Cortex of kidney (tissue), 1 donor: ENCODE results near the gene CLIC5.

Experiments
- DNase-seq: peaks from one replicate; lab custom pipeline; 2025; lab: John Stamatoyannopoulos, UW

The CLIC5 gene

GRCh38 chr6:45892196-45892595 is 123.5 kb downstream of the CLIC5 start:
- no peak for DNase-seq

- no peak for DNase-seq
These were observed 128.9 kb downstream of the CLIC5 start for GRCh38 chr6:45886776-45887175.

- DNase-seq: no peak
These were observed 131.3 kb downstream of the CLIC5 start for GRCh38 chr6:45884336-45884735.

- no peak for DNase-seq
These were observed 133.0 kb downstream of the CLIC5 start for GRCh38 chr6:45882671-45883070.

GRCh38 chr6:45881705-45882467 is 133.8 kb downstream of the CLIC5 start:
- no peak for DNase-seq

- no peak for DNase-seq
These were observed 135.0 kb downstream of the CLIC5 start for GRCh38 chr6:45880676-45881075.

- DNase-seq: no peak
These were observed 135.5 kb downstream of the CLIC5 start for GRCh38 chr6:45880159-45880558.

- DNase-seq: no peak
These were observed 137.6 kb downstream of the CLIC5 start for GRCh38 chr6:45877970-45878590.

GRCh38 chr6:45872827-45873365 is 142.8 kb downstream of the CLIC5 start:
- no peak for DNase-seq

GRCh38 chr6:45870531-45870930 is 145.1 kb downstream of the CLIC5 start:
- no peak for DNase-seq

- no peak for DNase-seq
These were observed 151.0 kb downstream of the CLIC5 start for GRCh38 chr6:45864651-45865050.

GRCh38 chr6:45858691-45859090 is 157.0 kb downstream of the CLIC5 start:
- no peak for DNase-seq

GRCh38 chr6:45857827-45858226 is 157.8 kb downstream of the CLIC5 start:
- no peak for DNase-seq

GRCh38 chr6:45855642-45856394 is 159.8 kb downstream of the CLIC5 start:
- no peak for DNase-seq

- DNase-seq: no peak
These were observed 161.4 kb downstream of the CLIC5 start for GRCh38 chr6:45854149-45854742.

- no peak for DNase-seq
These were observed 164.6 kb downstream of the CLIC5 start for GRCh38 chr6:45851034-45851400.

GRCh38 chr6:45850378-45851033 is 165.2 kb downstream of the CLIC5 start:
- DNase-seq: no peak

GRCh38 chr6:45845567-45845966 is 170.1 kb downstream of the CLIC5 start:
- no peak for DNase-seq

GRCh38 chr6:45844986-45845385 is 170.7 kb downstream of the CLIC5 start:
- DNase-seq: no peak

GRCh38 chr6:45843848-45844521 is 171.7 kb downstream of the CLIC5 start:
- DNase-seq: no peak

- no peak for DNase-seq
These were observed 174.6 kb downstream of the CLIC5 start for GRCh38 chr6:45841062-45841461.
